NCI-H748 treated with DMSO at 0.1 percent for 48 hours (cell line): Measurements from ENCODE around the gene PCDHGA5.
"Not testable (repeated sequence)": the region's sequence is repeated elsewhere in the genome, so short reads cannot be mapped to it uniquely, and the experiment has no call there.

Experiments
- DNase-seq: peaks from one replicate; lab custom pipeline; 2025; lab: John Stamatoyannopoulos, UW

PCDHGA5 gene

DNA sequence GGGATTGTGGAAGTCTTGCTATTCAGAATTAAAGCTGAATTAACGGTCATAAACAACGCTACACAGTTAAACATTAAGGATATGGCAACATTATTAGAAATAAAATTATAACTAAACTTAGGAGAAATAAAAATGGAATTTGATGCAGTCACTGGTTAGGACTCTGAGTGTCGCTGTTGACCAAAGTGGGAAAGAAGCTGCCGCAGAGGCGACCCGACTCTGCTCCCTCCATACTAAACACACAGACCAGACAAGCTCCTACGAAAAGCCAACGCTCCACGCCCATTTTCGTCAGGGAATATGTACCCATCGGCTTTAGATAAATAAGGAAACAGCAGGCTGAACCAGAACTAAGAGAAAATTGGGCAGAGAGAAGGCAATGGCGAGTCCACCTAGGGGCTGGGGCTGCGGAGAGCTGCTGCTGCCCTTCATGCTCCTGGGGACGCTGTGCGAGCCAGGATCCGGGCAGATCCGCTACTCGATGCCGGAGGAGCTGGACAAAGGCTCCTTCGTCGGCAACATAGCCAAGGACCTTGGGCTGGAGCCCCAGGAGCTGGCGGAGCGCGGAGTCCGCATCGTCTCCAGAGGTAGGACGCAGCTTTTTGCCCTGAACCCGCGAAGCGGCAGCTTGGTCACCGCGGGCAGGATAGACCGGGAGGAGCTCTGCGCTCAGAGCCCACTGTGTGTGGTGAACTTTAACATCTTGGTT, at the start of gene PCDHGA5:
Gene PCDHGA5, plus strand, starts transcription at position 211 of the 709 bp plus-strand sequence. Its CDS starts 169 bp downstream, at position 380.
- DNase-seq, result no peak

DNA sequence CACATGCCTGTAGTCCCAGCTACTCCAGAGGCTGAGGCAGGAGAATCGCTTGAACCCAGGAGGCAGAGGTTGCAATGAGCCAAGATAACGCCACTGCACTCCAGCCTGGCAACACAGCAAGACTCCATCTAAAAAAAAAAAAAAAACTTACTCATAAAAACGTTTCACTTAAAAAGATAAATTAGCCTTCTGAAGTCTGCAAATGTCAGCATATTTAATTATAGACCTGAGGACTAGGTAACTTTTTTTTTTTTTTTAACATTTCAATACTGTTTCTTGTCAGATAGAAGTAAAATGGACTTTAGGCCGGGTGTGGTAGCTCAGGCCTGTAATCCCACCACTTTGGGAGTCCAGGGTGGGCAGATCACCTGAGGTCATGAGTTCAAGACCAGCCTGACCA, 47.0 kb upstream of the PCDHGA5 start:
- not testable (repeated sequence) for DNase-seq

GRCh38 chr5:141319202-141319601, 44.8 kb upstream of the PCDHGA5 start:
- no peak for DNase-seq

GRCh38 chr5:141319699-141320098, 44.3 kb upstream of the PCDHGA5 start:
- DNase-seq, result no peak

DNA sequence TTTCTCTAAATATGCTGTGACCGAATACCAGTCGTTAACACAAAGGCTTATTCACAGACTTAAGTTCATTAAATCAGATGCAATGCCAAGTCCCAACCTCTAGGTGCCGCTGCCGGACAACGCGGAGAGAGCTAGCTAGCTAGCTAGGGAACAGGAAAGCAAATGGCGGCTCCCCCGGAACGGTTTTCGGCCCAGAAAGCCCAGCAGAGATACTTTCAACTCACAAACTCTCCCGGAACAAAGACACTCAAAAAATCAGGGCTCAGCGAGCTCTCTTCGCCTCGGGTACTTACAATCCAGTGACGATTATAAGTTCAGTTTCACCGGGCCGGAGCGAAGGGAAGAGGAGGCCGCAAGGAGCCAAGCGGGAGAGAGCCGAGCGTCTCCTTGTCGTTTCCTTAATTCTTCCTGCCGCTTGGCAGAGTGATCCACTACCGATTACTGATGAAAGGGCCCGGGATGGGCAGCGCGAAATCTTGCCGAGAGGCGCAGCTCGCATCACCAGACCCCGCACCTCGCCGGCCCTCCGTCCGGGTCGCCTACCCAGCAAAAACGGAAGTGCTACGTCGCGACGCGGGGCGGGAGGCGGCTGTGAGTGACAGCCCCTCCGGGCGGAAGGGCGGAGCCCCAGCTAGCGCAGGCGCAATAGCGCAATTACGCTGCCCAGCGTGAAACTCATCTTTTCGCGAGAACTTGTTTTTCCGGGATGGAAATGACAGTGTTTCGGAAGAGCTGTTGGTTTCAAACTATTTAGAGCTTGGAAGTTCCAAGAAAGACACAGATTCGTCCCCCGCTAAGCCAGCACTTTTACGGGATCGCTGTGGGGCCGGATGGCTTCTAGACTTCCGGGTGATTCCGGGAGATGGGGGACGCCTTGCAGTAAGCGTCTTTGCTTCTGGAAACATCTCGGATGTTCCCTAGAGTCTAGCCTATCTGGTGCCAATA, 43.5 kb upstream of the PCDHGA5 start, which contains the start of gene TAF7:
Gene TAF7, minus strand, starts transcription at position 560 of the 945 bp plus-strand sequence. CDS start 740 bp downstream, outside the sequence.
- DNase-seq, result peak; percentile 87

- no peak for DNase-seq
These were observed 41.7 kb upstream of the PCDHGA5 start for GRCh38 chr5:141322261-141322660.

- peak; percentile 86 for DNase-seq
These were observed 37.7 kb upstream of the PCDHGA5 start for GRCh38 chr5:141326088-141326854.

DNA sequence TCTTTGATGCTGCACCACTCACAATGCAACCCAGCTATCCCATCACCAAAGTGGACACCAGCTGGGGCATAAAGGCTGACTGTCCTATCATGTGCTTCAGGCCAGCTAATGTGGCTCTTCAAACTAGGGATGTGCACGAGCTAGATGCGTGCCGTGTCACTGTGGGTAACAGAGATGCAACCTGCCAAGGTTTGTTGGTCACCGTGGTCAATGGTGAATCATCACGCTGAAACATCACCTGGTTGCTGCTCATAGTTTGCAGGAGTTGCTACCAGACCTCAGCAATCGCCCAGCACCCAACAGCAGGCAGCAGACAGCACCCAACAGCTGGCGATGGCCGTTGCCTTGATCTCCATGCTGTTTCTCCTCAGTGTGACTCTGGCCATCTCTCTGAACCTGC, 35.7 kb upstream of the PCDHGA5 start:
- DNase-seq, result no peak

- DNase-seq, result no peak
These were observed 33.5 kb upstream of the PCDHGA5 start, which contains the start of gene PCDHGA1 for GRCh38 chr5:141330299-141331080. Gene PCDHGA1 (plus strand): TSS chr5:141330514.

DNA sequence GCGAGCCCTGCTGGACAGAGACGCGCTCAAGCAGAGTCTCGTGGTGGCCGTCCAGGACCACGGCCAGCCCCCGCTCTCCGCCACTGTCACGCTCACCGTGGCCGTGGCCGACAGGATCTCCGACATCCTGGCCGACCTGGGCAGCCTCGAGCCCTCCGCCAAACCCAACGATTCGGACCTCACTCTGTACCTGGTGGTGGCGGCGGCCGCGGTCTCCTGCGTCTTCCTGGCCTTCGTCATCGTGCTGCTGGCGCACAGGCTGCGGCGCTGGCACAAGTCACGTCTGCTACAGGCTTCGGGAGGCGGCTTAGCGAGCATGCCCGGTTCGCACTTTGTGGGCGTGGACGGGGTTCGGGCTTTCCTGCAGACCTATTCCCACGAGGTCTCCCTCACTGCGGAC, 31.4 kb upstream of the PCDHGA5 start:
- DNase-seq, result not testable (repeated sequence)

GRCh38 chr5:141338538-141339306, 25.2 kb upstream of the PCDHGA5 start, which contains the start of gene PCDHGA2:
Gene PCDHGA2 (plus strand): TSS chr5:141338760.
- DNase-seq, result no peak

DNA sequence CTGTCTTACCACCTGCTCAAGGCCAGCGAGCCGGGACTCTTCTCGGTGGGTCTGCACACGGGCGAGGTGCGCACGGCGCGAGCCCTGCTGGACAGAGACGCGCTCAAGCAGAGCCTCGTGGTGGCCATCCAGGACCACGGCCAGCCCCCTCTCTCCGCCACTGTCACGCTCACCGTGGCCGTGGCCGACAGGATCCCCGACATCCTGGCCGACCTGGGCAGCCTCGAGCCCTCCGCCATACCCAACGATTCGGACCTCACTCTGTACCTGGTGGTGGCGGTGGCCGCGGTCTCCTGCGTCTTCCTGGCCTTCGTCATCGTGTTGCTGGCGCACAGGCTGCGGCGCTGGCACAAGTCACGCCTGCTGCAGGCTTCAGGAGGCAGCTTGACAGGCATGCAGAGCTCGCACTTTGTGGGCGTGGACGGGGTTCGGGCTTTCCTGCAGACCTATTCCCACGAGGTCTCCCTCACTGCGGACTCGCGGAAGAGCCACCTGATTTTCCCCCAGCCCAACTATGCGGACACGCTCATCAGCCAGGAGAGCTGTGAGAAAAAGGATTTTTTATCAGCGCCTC, 23.1 kb upstream of the PCDHGA5 start:
- DNase-seq, result not testable (repeated sequence)

DNA sequence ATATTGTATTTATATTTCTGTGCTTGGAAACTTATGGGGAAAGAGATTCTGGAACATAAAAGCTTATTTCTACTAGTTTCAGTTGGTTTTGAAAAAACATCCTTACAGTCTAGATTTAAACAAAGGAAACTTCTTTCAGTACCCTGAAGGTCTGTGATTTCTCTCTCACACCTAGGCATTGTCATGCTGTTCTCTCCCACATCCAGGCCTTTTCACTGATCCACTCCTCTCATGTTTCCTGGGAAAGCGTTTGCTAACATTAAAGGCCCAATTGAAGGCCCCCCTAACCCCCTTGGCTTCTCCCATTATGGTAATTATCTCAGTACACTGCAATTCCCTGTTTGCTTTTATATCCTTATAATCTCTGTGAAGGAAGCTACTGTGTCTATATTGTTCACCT, 21.2 kb upstream of the PCDHGA5 start:
- no peak for DNase-seq

DNA sequence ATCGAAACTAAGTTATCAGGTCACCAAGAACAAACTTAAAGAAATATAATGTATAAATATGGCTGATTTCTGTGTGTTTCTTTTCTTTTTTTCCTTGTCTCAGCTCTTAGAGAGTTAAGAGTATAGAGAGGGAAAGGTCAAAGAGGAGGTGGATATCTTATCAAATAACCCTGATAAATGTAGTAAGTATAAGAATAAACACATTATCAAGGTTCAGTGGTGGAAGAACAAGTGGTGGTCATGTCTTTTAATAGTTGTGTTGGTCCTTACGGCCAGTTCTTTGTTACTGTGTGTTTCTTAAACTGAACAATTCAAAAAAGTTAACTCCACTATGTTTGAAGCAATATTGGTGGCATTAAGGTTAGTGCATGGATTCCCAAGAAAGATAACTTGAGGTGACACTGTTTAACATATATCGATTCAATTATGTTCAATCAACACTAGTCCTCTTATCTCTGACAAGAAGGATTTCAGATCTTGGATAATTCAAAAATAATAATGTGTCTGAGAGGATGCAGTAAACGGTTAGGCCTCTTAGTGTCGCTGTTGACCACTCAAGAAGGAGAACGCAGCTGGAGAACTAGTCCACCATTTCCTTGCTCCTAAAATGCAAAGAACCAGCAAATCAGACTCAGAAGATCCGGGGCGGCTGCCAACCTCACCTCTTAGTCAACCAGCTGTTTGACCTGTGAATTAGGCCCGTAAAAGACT, 20.6 kb upstream of the PCDHGA5 start, which contains the start of gene PCDHGA3:
Gene PCDHGA3, plus strand, starts transcription at position 588 of the 711 bp plus-strand sequence. CDS start 205 bp downstream, outside the sequence.
- no peak for DNase-seq

DNA sequence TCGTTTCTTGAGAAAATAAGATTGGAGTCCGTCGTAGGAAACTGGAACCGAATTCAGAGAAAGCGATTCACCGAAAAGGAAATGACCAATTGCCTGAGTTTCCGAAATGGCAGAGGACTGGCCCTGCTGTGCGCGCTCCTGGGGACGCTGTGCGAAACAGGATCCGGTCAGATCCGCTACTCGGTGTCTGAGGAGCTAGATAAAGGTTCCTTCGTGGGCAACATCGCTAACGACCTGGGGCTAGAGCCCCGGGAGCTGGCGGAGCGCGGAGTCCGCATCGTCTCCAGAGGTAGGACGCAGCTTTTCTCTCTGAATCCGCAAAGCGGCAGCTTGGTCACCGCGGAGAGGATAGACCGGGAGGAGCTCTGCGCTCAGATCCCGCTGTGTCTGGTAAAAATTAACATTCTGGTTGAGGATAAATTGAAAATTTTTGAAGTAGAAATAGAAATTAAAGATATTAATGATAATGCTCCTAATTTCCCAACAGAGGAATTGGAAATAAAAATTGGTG, 20.0 kb upstream of the PCDHGA5 start:
- DNase-seq, result no peak

DNA sequence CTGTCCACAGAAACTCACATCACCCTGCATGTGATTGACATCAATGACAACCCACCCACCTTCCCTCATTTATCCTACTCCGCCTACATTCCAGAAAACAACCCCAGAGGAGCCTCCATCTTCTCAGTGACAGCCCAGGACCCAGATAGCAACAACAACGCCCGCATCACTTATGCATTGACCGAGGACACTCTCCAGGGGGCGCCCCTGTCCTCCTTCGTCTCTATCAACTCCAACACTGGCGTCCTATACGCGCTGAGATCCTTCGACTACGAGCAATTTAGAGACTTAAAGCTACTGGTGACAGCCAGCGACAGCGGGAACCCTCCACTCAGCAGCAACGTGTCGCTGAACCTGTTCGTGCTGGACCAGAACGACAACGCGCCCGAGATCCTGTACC, 18.6 kb upstream of the PCDHGA5 start:
- no peak for DNase-seq

GRCh38 chr5:141346017-141346416, 17.9 kb upstream of the PCDHGA5 start:
- not testable (repeated sequence) for DNase-seq

GRCh38 chr5:141349917-141350619, 13.9 kb upstream of the PCDHGA5 start, which contains the start of gene PCDHGB1:
Gene PCDHGB1 (plus strand): TSS chr5:141350099. CDS start chr5:141350261, 162 bp downstream.
- DNase-seq, result peak; percentile 90
